MV-4-11 (cell line): Measurements from ENCODE around the gene NEAT1.

Experiments used
- DNase-seq: peaks from one replicate; lab custom pipeline; 2025; lab: John Stamatoyannopoulos, UW

NEAT1 gene

GRCh38 chr11:65389294-65389980 is 33.2 kb upstream of the NEAT1 start:
- no peak for DNase-seq

- no peak for DNase-seq
Measured at GRCh38 chr11:65390099-65390941, 32.3 kb upstream of the NEAT1 start.

- DNase-seq = no peak
Measured at GRCh38 chr11:65390996-65391395, 31.6 kb upstream of the NEAT1 start.

- no peak for DNase-seq
Measured at GRCh38 chr11:65392186-65392829, 30.3 kb upstream of the NEAT1 start.

- no peak for DNase-seq
Measured at GRCh38 chr11:65392899-65393298, 29.7 kb upstream of the NEAT1 start.

GRCh38 chr11:65393513-65394079 is 29.0 kb upstream of the NEAT1 start:
- DNase-seq = no peak

GRCh38 chr11:65394125-65394536 is 28.5 kb upstream of the NEAT1 start:
- DNase-seq = no peak

- DNase-seq = no peak
Measured at GRCh38 chr11:65395961-65396530, 26.6 kb upstream of the NEAT1 start.

GRCh38 chr11:65396769-65397745 is 25.5 kb upstream of the NEAT1 start:
- DNase-seq = no peak

GRCh38 chr11:65398362-65398910 is 24.2 kb upstream of the NEAT1 start:
- DNase-seq = no peak

- DNase-seq = no peak
Measured at GRCh38 chr11:65399249-65399648, 23.3 kb upstream of the NEAT1 start.

- no peak for DNase-seq
Measured at GRCh38 chr11:65399845-65400244, 22.8 kb upstream of the NEAT1 start.

- no peak for DNase-seq
Measured at GRCh38 chr11:65400307-65401072, 22.1 kb upstream of the NEAT1 start.

- no peak for DNase-seq
Measured at GRCh38 chr11:65401073-65401802, 21.4 kb upstream of the NEAT1 start.

GRCh38 chr11:65401803-65402248 is 20.8 kb upstream of the NEAT1 start:
- DNase-seq = no peak

GRCh38 chr11:65402790-65403189 is 19.8 kb upstream of the NEAT1 start:
- DNase-seq = no peak

GRCh38 chr11:65403607-65404121 is 18.9 kb upstream of the NEAT1 start:
- peak; percentile 95 for DNase-seq

- no peak for DNase-seq
Measured at GRCh38 chr11:65404210-65404609, 18.4 kb upstream of the NEAT1 start.
